Calu3 (cell line): ENCODE results near the gene TPPP. TPM values are rescaled to one million over a fixed set of nuclear protein-coding genes. Genes with fewer than 3 reads are reported as not detected.

ENCODE experiments used
- BruUV-seq: library from RNA; stranded (reverse); fragments of 400-500 nt; replicated peaks from 2 replicates; lab custom pipeline; 2021; lab: Mats Ljungman, UMichigan
- CTCF ChIA-PET: fragments of 300-600 bp; sonication (Branson Sonifier 250); formaldehyde crosslinking; loops from one replicate; lab custom pipeline; 2022; ENCODE audit warnings: antibody characterized with exemption; lab: Charles Lee
- DNase-seq: peaks from one replicate; pipeline ENCODE4 v3.0.0; 2022
- H3K27ac Mint-ChIP-seq: one replicate; pipeline ENCODE4 v1.8.0; 2022; ENCODE audit warnings: mixed read lengths; ENCODE audit not compliant: unreplicated experiment
- H3K27me3 Mint-ChIP-seq: one replicate; pipeline ENCODE4 v1.8.0; 2022; ENCODE audit warnings: mixed read lengths; ENCODE audit not compliant: unreplicated experiment
- H3K36me3 Mint-ChIP-seq: one replicate; pipeline ENCODE4 v1.8.0; 2022; ENCODE audit warnings: mild to moderate bottlenecking, moderate library complexity, mixed read lengths; ENCODE audit not compliant: insufficient read depth, unreplicated experiment
- H3K4me1 Mint-ChIP-seq: one replicate; pipeline ENCODE4 v1.8.0; 2022; ENCODE audit warnings: mild to moderate bottlenecking, low read depth, mixed read lengths; ENCODE audit not compliant: unreplicated experiment
- H3K4me3 Mint-ChIP-seq: one replicate; pipeline ENCODE4 v1.8.0; 2022; ENCODE audit warnings: mild to moderate bottlenecking, low read depth, moderate library complexity, mixed read lengths; ENCODE audit not compliant: unreplicated experiment
- H3K9me3 Mint-ChIP-seq: one replicate; pipeline ENCODE4 v1.8.0; 2022; ENCODE audit warnings: low read depth, mixed read lengths; ENCODE audit not compliant: unreplicated experiment
- intact Hi-C: fragments of 100-400 bp; cut with micrococcal nuclease; formaldehyde crosslinking; loops from one replicate; pipeline ENCODE4 v1.10.0; 2022; ENCODE audit not compliant: unreplicated experiment
- total RNA-seq: library from RNA; stranded (reverse); gene quantifications from 2 replicates; pipeline ENCODE4 v1.2.3, GENCODE V29; 2022
- TF ChIP-seq, protein P1 (sequence below): fragments of 200-600 bp; IDR thresholded peaks from one replicate; pipeline ENCODE4 v1.8.0; 2022; ENCODE audit warnings: antibody characterized with exemption; ENCODE audit not compliant: unreplicated experiment

Gene TPPP
- total RNA-seq, 1 experiment from 2014 or later, result 0.38 TPM

DNA sequence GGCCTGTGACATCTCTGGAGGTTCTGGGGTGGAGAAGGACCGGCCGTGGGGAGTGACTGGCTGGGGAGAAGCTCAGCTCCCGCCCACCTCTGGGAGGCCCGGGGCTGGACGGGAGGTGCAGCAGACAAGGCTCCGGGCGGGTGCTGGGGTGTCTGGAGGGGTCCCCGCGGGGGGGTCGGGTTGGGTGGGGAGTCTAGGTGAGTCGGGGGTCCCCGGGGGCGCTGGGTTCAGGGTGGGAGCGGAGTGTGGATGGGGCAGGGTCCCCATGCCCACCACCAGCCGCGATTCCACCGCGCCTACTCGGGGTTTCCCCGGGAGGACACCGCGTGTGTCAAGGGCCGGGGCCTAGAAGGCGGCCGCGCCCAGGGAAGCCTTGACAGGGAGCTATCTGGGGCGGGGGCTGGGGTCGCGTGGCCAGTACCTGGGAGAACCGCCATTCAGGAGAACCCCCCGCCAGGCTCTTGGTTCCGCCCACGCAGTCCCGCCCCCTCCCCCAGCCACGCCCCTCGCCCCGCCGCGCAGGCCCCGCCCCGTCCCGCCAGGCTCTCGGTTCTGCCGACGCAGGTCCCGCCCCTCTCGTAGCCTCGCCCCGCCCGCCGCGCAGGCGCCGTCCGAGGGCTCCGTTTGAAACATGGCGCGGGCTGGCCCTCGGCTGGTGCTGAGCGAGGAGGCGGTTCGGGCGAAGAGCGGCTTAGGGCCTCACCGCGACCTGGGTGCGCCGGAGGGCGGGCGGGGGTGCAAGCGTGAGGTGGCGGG is 81.2 kb downstream of the TPPP start, which contains the start of gene CEP72:
Gene CEP72, plus strand, starts transcription at position 610 of the 756 bp plus-strand sequence. Its CDS starts 22 bp downstream, at position 632.
- Mint-ChIP-seq H3K4me1 (peaks cover 41% of the 10 kb centered on the region), H3K4me3 (peak within 1 kb of the TSS; percentile 91), H3K36me3 (peaks cover 49% of the 10 kb centered on the region), H3K27me3 (peaks cover 17% of the 10 kb centered on the region), H3K9me3 (peaks cover 2% of the 10 kb centered on the region), H3K27ac (peak within 1 kb of the TSS; percentile 98)
- peak; percentile 91 for DNase-seq
- no TSS peak for BruUV-seq
- CTCF ChIA-PET, result interaction anchor here (0.6 to 1.1 kb wide), 4 partner anchors 12 to 424 kb away, joined by 3 to 5 read pairs (median 4); no protein-coding TSS in a partner anchor
- TF ChIP-seq, protein P1, sequence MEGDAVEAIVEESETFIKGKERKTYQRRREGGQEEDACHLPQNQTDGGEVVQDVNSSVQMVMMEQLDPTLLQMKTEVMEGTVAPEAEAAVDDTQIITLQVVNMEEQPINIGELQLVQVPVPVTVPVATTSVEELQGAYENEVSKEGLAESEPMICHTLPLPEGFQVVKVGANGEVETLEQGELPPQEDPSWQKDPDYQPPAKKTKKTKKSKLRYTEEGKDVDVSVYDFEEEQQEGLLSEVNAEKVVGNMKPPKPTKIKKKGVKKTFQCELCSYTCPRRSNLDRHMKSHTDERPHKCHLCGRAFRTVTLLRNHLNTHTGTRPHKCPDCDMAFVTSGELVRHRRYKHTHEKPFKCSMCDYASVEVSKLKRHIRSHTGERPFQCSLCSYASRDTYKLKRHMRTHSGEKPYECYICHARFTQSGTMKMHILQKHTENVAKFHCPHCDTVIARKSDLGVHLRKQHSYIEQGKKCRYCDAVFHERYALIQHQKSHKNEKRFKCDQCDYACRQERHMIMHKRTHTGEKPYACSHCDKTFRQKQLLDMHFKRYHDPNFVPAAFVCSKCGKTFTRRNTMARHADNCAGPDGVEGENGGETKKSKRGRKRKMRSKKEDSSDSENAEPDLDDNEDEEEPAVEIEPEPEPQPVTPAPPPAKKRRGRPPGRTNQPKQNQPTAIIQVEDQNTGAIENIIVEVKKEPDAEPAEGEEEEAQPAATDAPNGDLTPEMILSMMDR, result no peak
- intact Hi-C loops, result loop anchor here (10.0 kb wide), 1 partner anchor 167 kb away; the partner anchor contains the start of gene EXOC3

DNA sequence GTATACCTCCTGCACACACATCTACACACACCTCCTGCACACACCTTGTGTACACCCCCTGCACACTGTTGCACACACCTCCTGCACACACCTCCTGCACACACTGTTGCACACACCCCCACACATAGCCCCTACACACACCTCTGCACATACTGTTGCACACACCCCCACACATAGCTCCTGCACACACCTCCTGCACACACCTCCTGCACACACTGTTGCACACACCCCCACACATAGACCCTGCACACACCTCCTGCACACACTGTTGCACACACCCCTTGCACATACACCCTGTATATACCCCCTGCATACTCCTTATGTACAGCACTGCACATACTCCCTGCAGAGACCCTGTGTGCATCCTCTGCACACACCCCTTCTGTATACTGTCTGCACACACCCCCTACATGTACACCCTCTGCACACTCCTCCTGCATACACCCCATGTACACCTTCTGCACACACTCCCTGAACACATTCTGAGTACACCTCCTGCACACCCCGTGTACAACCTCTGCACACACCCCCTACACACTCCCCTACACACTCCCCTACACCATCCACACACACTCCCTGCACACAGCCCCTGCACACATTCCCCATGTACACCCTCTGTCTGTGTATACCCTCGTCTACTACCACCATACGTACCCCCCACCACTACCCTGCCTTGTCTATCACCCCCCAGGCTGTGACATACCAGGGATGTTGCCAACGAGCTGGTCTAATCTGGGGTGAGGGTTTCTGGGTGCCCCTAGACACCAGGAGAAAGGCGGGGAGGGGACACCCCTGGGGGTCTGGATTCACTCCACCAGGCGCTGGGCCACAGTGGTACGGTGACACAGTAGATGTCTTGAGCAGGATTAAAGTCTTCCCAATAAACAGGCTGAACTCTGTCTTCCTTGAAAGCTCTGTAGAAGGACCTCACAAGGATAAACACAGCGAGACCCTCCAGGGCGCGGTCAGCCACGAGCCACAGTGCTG is 82.1 kb downstream of the TPPP start:
- BruUV-seq, result no TSS peak
- H3K36me3 Mint-ChIP-seq, result peaks cover 44% of the 10 kb centered on the region
- H3K4me1 Mint-ChIP-seq, result peaks cover 32% of the 10 kb centered on the region
- TF ChIP-seq, protein P1, result no peak
- no peak overlapping the region for H3K27ac Mint-ChIP-seq
- DNase-seq, result no peak
- peaks cover 17% of the 10 kb centered on the region for H3K27me3 Mint-ChIP-seq
- H3K4me3 Mint-ChIP-seq, result peak overlapping the region; percentile 91
- H3K9me3 Mint-ChIP-seq, result peaks cover 2% of the 10 kb centered on the region
- CTCF ChIA-PET, result interaction anchor here (0.7 to 1.1 kb wide), 2 partner anchors 11 to 288 kb away, joined by 5 read pairs; no protein-coding TSS in a partner anchor
- intact Hi-C loops, result loop anchor here (10.0 kb wide), 1 partner anchor 166 kb away; the partner anchor contains the start of gene EXOC3

DNA sequence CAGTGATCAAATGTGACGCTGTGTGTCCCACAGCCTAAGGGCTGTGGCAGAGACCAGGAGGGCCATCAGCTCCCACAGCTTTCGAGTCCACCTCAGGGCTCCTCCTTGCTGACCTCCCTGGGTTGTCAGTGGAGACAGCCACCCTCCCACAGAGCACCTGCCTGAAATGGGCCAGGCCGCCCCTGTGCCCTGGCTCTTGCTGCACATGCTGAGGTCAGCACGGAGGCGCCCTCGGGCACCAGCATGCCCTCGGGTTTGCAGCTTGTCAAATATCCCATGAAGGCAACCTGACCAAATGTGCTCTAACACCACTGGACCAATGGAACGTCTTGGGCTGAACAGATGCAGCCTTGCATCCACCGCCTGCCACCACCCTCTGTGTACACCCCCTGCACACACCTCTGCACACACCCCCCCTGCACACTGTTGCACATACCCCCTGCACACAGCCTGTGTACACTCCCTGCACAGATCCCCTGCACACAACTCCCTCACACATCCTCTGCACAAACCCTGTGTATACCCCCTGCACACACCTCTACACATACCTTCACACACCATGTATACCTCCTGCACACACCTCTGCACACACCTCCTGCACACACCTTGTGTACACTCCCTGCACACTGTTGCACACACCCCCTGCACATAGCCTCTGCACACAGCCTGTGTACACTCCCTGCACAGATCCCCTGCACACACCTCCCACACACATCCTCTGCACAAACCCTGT is 83.0 kb downstream of the TPPP start:
- Mint-ChIP-seq H3K27me3 (peaks cover 26% of the 10 kb centered on the region), H3K4me1 (peaks cover 23% of the 10 kb centered on the region), H3K4me3 (no peak overlapping the region), H3K36me3 (peaks cover 39% of the 10 kb centered on the region), H3K27ac (no peak overlapping the region), H3K9me3 (peaks cover 2% of the 10 kb centered on the region)
- no peak for DNase-seq
- CTCF ChIA-PET, result no interaction called here
- intact Hi-C loops, result loop anchor here (10.0 kb wide), 1 partner anchor 165 kb away; the partner anchor contains the start of gene EXOC3
- TF ChIP-seq, protein P1, result no peak
- BruUV-seq, result no TSS peak

Other genes with a start within 250 kb of the TPPP start
- gene SLC9A3, start 168.9 kb downstream of the TPPP start, total RNA-seq, result 1.1 and 2.0 TPM in 2 replicates
- 53.7 and 56.5 TPM in 2 replicates for gene CEP72, start 81.0 kb downstream of the TPPP start, total RNA-seq
- 2.2 and 3.0 TPM in 2 replicates for gene ZDHHC11B, start 91.4 kb upstream of the TPPP start, total RNA-seq
- 53.7 and 60.8 TPM in 2 replicates for gene ZDHHC11, start 157.6 kb upstream of the TPPP start, total RNA-seq
- gene BRD9, start 199.4 kb upstream of the TPPP start, total RNA-seq, result 62.8 and 64.1 TPM in 2 replicates
- gene TRIP13, start 199.5 kb upstream of the TPPP start, total RNA-seq, result 25.8 and 29.9 TPM in 2 replicates